CD4-positive, alpha-beta T cell treated with Interleukin-4 for 1 hour (primary cell): ENCODE results near the gene ADAMTS1.
"Not testable (repeated sequence)": the region's sequence is repeated elsewhere in the genome, so short reads cannot be mapped to it uniquely, and the experiment has no call there.

Experiments used
- DNase-seq, 2 donors: peaks; one replicate each; pipeline ENCODE4 v3.0.0-alpha.2; 2020 to 2022

Gene ADAMTS1

DNA sequence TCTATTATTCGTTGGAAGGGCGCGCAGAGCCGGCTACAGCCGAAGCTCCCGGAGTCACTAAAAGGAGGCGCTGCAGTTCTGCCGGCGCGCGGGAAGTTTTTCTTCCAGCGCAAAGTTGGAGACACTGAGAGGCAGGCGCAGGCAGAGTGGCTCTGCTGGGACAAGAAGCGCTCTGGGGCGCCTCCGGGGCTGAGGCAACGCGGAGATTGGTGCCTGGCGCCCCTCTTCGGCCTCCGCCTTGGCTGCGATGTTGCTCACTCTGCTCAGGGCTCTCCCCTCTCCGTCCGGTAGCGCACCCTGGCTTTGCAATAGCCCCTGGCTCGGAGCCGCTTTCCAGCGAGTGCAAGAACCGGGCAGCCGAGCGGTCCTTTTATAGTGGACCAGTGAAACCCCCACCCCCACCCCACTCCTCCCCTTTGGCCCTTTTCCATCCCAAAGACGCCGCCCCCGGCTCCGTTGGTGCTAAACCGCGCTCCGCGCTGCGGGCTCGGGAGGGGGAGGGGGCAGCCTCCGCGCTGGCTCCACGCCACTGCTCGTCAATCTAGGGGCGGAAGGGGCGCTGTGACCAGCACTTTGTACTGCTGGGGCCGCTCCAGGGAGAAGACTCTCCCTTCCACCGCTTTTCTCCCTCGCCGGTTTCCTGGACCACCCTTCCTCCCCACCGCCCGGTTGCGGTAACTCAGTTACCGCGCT, at the start of gene ADAMTS1:
Gene ADAMTS1, minus strand, starts transcription at position 344 of the 693 bp plus-strand sequence. CDS start 455 bp downstream, outside the sequence.
- peak; percentile 13 to 50 for DNase-seq

DNA sequence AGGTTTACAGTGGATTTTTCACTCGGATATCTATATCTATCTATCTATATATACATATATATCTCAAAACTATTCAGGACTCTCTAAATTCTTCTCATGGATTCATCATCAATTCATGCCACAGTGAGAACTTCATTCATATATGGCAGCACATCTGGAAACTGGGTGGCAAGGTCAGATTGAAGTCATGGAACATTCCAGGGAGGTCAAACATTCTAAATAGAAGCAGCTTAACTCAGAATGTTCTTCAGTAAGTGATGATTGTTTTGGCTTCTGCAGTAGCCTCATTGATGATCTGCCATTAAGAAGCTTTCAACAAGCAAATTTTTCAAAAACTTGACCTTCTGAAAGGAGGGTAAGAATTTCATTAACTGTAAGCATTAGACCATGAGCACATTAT, 46.9 kb upstream of the ADAMTS1 start:
- no peak for DNase-seq

DNA sequence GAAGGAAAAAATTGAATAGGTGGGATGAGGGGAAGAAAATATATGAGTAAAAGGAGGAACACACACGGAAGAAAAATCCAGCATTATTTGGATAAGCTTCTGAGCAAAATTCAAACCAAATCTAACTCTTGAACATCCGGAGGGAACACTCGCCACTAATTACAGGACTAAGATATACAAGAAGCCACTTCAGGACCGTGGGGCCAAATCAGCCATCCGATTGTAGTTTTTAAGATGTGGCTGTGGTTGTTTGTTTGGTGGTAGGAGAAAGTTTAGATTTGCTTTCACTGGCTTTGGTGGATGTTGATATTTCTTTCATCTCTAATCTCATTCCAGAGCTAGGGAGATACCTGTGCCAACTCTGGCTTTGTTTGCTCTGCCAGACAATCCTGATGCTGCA, 43.7 kb upstream of the ADAMTS1 start:
- no peak for DNase-seq

DNA sequence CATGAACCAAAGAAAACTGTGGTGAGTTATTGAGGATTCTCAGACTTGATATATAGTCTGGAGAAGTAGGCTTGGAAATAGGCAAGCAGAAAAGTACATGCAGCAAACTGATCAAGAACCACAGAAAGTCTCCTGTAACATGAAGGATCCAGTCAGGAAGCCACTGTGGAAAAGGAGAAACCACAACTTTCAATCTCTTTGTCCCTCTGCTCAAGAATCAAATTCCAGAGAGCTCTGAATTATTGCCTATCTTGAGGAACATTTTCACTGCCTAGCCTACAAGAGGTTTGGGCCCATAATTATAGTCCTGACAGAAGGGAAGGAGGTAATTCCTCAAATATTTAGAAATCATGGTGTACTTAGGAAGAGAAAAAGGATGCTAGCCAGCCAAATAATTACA, 43.0 kb upstream of the ADAMTS1 start:
- DNase-seq: no peak

DNA sequence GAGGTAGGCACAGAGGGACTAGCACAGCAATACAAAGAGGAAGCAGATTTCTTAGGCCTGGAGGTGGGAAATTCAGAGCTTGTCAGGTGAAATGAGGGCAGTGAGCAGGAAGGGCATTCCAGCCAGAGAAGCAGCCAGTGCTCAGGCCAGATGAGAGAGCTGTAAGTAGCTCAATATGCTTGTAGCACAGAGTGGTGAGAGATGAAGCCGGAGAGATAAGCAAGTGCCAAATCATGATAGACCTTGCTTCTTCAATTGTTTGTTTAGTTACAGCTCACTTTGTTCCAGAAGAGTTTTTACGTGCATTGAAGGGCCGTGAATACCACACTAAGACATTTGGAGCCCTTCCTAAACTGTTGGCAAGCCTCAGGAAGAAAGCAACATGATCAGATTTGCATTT, 42.0 kb upstream of the ADAMTS1 start:
- DNase-seq: no peak

DNA sequence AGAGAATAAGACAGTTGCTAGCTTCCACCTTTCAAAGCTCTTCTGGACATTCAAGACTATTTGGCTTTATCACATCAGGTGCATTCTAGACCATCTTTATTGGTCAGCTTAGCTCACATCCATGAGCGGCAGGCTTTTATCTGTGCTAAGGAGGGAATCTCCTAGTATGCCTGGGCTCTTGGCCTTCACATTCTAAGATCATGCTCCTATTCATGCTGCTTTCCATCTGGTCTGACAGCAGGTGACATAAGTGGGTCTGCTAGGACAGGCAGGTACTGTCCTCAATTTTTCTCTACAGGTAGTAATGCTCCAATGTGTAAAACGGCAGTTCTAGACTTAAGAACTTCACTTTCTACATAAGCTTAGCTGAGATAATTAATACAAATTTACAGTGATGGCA, 39.2 kb upstream of the ADAMTS1 start:
- no peak for DNase-seq

DNA sequence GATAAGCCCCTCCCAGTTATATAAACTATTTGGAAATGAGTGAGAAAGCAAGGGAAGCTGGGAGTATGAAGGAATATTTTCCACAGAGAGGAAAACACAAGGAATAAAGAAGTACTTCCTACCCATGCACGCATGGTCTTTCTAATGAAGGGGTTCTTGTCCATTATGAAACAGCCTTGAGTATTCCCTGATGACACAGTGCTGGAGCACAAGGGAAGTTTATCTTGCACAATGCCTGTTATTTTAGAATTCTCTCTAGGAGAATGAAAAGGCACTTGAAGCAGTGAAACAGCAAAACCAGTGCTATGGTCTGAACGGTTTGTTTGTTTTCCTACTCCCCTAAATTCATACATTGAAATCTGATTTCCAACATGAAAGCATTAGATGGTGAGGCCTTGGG, 38.6 kb upstream of the ADAMTS1 start:
- DNase-seq: no peak

DNA sequence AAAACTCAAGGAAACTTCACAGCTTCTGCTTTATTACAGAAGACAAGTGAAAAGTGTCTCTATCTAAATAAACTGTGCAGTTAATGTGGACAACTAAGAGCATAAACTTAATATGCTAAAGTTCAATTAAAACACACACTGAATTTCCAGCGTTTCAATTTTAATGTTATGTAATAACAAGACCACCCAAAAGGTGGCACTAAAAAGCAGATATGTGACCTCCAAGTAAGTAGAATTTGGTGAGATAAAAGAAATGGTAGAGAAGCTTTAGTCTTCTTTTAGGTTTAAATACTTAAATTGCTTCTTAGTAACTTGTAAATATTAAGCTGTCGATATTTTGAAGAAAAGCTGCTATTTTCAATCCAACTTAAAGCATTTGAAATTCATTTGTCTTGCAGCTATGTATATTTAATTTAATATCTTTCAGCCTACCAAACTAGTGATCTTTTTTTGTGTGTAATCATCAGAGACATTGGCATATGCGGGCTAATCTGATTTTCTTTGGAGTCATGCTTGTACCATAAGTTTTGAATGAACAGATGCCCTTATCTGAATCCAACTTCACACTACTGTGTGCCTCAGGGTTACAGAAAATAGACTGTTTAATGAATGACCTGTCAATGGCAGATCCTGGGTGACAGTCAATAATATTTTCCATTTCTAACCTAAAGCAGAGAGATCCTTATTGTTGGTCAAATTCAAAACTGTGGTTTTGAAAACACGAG, 36.5 kb upstream of the ADAMTS1 start:
- DNase-seq: no peak

DNA sequence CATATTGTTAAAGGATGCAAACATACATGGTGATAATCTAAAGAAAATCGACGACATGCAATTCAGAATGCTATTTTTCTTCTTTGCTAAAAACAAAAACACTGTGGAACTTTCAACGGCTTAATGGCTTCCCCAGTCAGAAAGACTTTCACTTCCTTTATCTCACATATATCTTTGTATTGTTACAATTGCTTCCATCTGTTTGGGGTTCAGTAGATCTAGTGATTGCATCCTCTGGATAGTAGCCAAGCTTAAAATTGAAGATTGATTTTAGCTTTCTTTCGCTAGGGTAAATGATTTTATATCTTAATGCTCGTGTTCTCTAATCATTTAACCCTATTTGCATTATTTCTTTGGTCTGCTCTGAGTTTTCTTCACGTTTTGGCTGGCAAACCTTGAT, 31.8 kb upstream of the ADAMTS1 start:
- no peak for DNase-seq

DNA sequence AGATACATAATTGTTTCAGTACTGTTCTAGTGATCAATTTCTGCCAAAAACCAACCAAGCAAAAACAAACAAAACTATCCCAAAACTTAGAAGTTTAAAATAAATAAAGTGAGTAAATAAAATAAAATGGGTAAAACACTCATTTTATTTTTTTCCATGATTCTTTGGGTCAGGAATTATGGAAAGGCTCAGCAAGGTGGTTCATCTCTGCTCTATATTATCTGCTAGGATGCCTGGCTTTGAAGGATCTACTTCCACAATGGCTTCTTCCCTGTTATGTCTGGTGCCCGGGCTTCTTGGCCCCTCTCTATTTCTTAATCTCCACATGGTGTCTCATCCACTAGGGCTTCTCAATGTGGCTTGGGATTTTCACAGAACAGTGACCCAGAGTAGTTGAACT, 29.1 kb upstream of the ADAMTS1 start:
- DNase-seq: no peak

DNA sequence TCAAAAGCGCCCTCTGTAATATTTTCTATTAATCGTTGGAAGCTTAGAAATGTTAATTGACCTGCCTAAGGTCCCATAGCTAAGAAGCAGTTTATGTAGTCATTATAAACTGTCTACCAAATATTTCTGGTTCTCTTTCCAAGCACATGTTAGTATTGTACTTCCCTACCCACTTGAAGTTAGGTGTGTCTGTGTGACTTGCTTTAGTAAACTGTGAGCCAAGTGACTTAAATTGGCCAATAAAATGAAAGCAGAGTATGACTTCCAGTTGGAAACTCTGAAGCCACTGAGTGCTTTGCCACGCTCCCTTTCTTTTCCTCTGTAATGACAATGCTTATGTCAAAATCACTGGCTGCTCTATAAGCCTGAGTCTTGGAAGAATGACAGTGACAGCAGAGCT, 20.6 kb upstream of the ADAMTS1 start:
- no peak for DNase-seq

DNA sequence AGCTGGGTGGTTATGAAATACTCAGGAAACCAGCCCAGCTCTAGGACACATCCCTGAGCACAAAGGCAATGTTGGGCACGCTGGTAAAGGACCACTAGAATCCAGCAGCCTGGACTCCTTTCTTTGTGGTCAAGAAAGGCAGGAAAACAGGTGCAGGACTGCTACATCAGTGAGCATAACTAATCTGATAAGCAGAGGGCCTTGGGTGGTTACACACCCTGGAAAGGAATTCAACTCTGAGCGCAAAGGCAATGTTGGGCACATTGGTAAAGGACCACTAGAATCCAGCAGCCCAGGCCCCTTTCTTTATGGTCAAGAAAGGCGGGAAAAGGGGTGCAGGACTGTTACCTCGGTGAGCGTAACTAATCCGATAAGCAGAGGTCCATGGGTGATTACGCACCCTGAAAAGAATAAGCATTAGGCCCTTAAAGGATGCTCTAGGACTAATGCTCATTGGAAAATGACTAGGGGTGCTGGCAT, 11.7 kb upstream of the ADAMTS1 start:
- not testable (repeated sequence) for DNase-seq

DNA sequence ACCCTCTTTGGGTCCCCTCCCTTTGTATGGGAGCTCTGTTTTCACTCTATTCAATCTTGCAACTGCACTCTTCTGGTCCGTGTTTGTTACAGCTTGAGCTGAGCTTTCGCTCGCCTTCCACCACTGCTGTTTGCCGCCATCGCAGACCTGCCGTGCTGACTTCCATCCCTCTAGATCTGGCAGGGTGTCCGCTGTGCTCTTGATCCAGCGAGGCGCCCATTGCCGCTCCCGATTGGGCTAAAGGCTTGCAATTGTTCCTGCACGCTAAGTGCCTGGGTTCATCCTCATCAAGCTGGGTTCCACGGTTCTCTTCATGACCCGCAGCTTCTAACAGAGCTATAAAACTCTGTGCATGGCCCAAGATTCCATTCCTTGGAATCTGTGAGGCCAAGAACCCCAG, 9.5 kb upstream of the ADAMTS1 start:
- DNase-seq: not testable (repeated sequence)

DNA sequence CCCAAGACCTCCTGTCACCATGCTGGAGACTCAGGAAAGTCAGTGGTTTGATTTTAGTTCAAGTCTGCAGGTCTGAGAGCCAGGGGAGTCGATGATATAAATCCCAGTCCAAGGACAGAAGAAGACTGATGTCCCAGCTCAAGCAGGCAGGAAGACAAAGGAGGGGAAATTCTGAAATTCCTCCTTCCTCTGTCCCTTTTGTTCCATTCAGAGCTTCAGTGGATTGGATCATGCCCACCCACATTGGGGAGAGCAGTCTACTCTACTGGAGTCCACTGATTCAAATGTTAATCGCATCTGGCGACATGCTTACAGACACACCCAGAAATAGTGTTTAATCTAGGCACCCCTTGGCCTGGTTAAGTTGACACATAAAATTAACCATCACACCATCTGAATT, 7.2 kb upstream of the ADAMTS1 start:
- DNase-seq: no peak

DNA sequence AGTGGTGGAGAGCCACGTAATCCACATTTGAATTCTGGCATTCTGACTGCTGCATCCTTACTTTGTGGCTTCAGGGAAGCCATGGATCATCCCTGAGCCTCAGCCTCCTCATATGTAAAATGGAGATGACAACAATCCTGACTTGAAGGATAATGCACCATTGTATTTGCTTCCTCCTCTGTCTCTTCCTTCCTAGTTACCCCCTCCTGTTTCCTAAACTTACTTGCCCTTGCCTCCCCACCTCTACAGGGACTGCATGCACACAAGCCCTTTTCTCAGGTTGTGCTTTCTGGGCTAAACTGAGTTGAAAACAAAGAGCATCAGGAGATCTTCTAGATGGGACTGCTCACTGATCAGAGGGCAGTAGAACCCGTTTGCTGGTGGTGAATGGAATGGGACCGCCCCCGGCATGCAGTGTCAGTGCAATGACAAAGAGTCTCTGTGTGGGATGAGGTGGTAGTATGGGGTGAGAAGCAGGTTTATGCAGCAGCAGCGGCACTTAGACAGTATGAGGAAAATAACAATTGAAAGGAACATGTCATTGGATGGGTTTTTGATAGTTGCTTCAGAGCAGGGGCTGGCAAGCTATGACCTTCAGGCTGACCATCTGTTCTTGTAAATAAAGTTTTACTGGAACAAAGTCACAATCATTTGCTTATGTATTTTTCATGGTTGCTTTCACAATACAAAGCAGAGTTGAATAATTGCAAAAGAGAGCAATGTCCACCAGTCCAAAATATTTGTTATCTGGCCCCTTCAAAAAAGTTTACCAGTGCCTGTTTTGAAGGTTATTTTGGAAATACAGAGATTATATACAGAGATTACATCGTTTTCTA, 6.1 kb upstream of the ADAMTS1 start:
- no peak for DNase-seq

DNA sequence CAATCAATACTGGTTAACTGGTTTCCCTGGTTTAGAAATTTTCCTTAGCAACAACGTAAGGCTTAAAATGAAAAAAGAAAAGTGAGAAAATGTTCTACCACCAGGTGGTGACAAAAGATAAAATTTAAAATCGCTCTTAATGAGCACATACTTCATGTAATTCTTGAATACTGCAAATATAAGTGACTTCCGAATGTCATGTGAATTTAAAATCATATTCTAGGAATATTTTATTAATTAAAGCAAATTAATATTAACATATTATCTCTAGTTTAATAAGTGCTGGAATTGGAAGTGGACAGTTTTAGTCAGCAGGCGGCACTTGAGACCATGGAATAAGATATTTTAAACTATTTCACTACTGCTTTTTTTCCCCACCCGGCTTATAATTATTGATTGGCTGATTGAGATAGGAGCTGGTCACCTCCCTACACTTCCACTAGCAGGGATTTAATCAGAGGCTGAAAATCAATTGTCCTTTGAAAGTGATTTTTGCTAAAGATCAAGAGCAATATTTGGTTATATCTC, 5.0 kb upstream of the ADAMTS1 start:
- peak in 1 of 2 donors; percentile 19 for DNase-seq

DNA sequence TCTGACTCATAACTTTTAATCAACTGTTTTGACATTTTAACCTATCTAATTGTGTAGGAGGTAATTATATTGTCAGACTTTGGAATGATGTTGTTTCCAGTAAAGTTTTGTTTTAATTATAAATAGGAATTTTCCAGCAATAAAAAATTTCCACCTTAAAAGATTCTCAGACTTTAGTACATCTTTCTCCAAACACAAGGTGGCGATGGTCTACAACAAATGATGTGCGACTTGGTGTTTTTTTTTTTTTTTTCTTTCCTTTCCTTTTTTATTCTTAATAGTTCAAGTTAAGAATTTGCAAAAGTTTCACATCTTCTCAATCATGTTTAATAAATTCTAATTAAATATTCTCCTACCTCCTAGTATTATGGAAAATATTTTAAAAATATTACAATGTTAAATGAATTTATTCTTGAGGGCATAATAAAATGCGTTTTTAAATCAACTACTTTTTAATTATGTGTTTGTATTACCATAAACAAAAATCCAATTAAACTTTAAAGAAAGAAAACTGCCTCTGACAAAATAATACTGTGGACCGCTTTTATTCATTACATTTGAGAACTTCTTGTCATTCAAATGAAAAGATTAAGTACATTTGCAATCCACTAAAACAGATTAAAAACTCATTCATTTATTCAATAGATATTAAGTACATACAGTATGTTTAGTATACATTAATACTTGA, 4.4 kb upstream of the ADAMTS1 start:
- DNase-seq: peak in 1 of 2 donors; percentile 38

DNA sequence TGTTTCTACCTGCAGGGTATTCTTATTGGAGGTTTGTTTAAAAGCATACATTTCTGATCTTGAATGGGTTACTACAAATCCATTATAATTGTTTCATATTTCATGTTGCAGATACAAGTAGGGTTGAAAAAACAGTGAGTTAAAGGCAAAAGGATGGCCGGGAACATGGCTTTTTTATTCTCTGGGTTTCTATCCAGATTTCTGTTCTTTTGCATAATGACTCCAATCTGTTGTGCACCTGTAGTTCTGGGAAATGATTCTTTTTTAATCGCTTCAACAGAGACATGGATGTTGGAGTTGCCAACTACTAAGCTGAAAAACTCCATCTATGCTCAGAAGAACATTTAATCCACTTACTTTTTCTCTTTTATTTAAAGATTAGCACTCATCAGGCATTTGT, 2.7 kb upstream of the ADAMTS1 start:
- DNase-seq: no peak

DNA sequence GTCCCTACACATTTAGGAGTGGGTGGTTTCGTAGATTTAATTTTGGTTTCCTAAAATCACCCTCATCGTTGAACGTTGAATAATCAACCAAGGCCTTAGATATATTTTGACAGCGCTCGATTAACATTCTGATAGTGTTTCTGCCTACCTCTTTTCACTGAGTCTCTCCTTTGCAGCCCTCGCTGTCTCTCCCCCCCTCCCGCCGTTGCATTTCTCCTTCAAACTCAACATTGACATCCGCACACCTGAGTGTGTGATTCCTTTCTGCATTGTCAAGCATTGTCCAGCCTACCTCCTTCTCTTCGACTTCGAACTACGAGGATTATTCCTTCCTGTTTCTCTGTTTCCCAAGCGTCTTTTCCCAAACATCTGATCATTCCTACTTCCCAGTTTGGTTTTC, 1.8 kb upstream of the ADAMTS1 start:
- no peak for DNase-seq

DNA sequence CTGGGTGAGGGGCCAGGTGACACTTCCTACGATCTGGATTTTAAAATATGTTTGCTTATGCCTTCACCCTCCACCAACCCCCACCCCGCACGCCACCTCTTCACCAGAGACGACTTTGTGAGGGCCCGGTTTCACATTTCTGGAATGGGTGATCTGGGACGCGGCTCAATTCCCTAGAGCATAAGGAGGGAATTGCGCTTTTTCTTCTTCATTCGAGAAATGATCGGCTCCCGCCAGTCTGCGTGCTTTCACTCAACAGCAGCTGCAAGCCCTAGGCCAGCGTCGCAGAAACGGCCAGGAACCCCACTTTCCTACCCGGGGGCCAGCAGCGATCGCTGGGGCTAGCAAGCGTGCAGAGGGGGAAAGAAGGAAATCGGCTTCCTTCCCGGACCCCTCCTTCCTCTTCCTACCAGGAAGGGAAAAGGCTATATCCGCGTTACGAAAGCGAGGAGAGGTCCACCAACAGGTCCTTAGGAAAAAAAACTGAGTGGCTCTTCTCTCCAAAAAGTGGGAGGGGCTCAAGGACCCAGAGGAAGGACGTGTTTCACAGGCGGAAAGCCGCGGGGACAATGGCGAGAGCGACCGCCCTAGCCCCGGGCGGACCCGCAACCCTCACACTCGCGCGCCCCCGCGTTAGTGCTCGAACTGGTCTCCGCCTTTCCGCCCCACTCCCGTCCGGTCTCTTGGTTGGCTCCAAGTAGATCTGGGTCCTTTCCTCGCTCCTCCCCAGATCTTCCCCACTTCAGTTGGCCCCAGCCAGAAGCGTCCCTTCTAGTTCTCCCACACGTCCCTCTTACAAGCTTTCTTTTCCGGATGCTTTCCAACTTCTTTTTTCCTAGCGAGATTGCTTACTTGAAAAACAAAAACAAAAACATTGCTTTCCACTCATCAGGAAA, 1.1 kb upstream of the ADAMTS1 start:
- DNase-seq: no peak

DNA sequence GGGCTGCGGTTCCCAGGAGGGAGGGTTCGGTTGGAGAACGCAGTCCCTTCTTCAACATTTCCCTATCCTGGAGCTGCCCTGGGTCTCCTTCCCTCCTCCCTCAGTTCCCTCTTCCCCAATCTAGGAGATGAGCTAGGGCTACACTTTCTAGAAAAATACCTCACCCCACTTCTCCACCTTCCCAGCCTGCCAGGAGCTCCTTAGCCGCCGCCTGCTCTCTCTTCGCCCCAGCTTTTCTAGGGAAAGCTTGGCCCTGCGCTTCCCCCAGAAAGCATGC, 488 bp upstream of the ADAMTS1 start:
- DNase-seq: no peak
